ENCODE measurements around the gene LSM10. TPM values are rescaled to one million over a fixed set of nuclear protein-coding genes. Genes with fewer than 3 reads are reported as not detected.

The LSM10 gene
- total and polyA plus RNA-seq, 10 donors = 42.9 to 87.6 (median 59.2) TPM

- intact Hi-C loops (cut with DNase I; ENCODE audit: low total_unique reads) = loop anchor here (10.0 kb wide), 1 partner anchor 70 kb away; no protein-coding TSS in a partner anchor
- Histone ChIP-seq H3K36me3 (peaks cover 0 to 8% (median 2%) of the 10 kb centered on the region in 6 donors), H3K27me3 (replicated peaks in 1 of 7) (no peaks in the 10 kb centered on the region), H3K9me3 (no peaks in the 10 kb centered on the region), H3K4me3 (no peak overlapping the region), H3K4me1 (peaks cover 0 to 11% (median 2%) of the 10 kb centered on the region in 6 donors), H3K27ac (no peak overlapping the region)
- WGBS, 5 donors = 91 to 96% (median 94%) methylated on average over 4 of the region's 4 CpGs
- no peak for DNase-seq
- TF ChIP-seq CTCF (IDR thresholded peaks at IDR 0.05 in 8 of 11, conservative IDR thresholded peaks at IDR 0.05 in 3 of 11) = no peak
- no peak for TF ChIP-seq POLR2A (IDR thresholded peaks at IDR 0.05)
- TF ChIP-seq POLR2AphosphoS5 (IDR thresholded peaks at IDR 0.05) = no peak
Observed at GRCh38 chr1:36414384-36414783, 16.7 kb upstream of the LSM10 start.

- Histone ChIP-seq H3K4me3 (no peak overlapping the region), H3K9me3 (no peaks in the 10 kb centered on the region), H3K27me3 (replicated peaks in 1 of 7) (no peaks in the 10 kb centered on the region), H3K27ac (peak overlapping the region in 2 of 8 donors; percentile 10 to 40), H3K4me1 (peaks cover 0 to 11% (median 1%) of the 10 kb centered on the region in 6 donors), H3K36me3 (peaks cover 0 to 25% (median 6%) of the 10 kb centered on the region in 6 donors)
- no peak for DNase-seq
- TF ChIP-seq CTCF (IDR thresholded peaks at IDR 0.05 in 8 of 11, conservative IDR thresholded peaks at IDR 0.05 in 3 of 11) (no peak), POLR2A (IDR thresholded peaks at IDR 0.05) (no peak), POLR2AphosphoS5 (IDR thresholded peaks at IDR 0.05) (no peak)
- WGBS, 5 donors = 48 to 63% (median 59%) methylated on average over 11 of the region's 11 CpGs
- intact Hi-C loops (cut with DNase I; ENCODE audit: low total_unique reads) = loop anchor here (10.0 kb wide), 1 partner anchor 67 kb away; no protein-coding TSS in a partner anchor
Observed at GRCh38 chr1:36411674-36412648, 14.3 kb upstream of the LSM10 start.

DNA sequence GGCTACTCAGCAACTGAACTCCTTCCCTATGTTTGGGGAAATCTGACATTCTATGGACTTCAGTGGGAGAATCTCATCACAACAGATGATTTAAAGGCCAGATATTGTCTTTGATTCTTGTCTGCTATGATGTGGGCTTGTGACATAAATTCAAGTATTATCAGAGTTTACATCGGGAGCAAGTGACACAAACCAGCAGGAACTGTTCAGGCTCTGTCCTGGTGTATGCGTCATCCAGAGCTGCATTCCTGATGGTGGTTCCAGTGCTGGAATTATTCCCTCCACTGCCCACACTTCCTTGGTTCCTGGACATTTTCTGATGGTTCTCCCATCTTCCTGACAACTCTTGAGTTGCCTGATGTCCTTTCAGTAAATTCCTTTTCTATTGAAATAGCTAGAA, 10.8 kb upstream of the LSM10 start:
- 89 to 100% (median 89%) methylated on average over 2 of the region's 2 CpGs for WGBS, 5 donors

More for the DNA sequence above, 10.8 kb upstream of the LSM10 start:
- H3K4me1 ChIP-seq = peaks cover 0 to 11% (median 1%) of the 10 kb centered on the region in 6 donors
- H3K27me3 ChIP-seq (replicated peaks in 1 of 7) = no peaks in the 10 kb centered on the region
- TF ChIP-seq CTCF (IDR thresholded peaks at IDR 0.05 in 8 of 11, conservative IDR thresholded peaks at IDR 0.05 in 3 of 11) = no peak
- no peak for TF ChIP-seq POLR2A (IDR thresholded peaks at IDR 0.05)
- no peak for TF ChIP-seq POLR2AphosphoS5 (IDR thresholded peaks at IDR 0.05)
- no peak for DNase-seq
- H3K27ac ChIP-seq = no peak overlapping the region
- intact Hi-C loops (cut with DNase I; ENCODE audit: low total_unique reads) = no loop called here
- no peaks in the 10 kb centered on the region for H3K9me3 ChIP-seq
- no peak overlapping the region for H3K4me3 ChIP-seq
- H3K36me3 ChIP-seq = peaks cover 0 to 28% (median 6%) of the 10 kb centered on the region in 6 donors

Data from spleen (tissue), 11 donors.